ENCODE measurements around the gene TGFBR1. TPM values are rescaled to one million over a fixed set of nuclear protein-coding genes. Genes with fewer than 3 reads are reported as not detected.

TGFBR1 gene
- total RNA-seq, 3 donors from 2014 or later = 14.6 to 19.6 (median 17.0) TPM

DNA sequence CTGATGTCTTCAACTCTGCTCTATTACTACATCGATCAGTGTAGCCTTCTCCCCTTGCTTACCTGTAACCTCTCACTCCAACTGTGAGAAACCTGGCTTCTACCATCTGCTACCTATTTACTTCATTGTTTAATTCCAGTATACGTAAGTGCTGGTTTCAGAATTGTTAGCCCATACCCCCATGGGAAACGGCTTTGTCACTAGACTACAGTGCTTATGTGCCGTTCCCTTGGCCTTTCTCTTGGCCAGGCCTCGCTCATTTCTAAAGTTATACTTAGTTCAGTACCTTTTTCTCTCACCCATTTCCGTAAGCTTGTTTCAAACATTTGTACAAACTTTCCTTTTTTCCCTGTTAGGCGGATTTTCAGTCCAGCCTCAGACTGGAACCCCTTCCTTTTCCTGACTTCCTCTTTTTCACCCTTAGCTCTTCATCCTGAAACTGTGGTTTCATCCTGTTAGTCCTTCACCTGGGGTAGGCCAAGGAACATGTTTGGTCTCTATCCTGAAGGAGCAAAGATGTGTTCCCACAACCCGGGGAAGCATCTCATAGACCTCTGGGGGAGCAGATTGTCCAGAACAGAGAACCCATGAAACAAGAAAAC lies 95.1 kb downstream of the TGFBR1 start:
- Mint-ChIP-seq H3K4me1 (ENCODE audit: low read depth) (no peaks in the 10 kb centered on the region), H3K27me3 (ENCODE audit: low read depth) (no peaks in the 10 kb centered on the region), H3K36me3 (ENCODE audit: insufficient read depth) (no peaks in the 10 kb centered on the region), H3K4me3 (no peak overlapping the region), H3K9me3 (no peaks in the 10 kb centered on the region)
- ATAC-seq = no peak
- DNase-seq = no peak

DNA sequence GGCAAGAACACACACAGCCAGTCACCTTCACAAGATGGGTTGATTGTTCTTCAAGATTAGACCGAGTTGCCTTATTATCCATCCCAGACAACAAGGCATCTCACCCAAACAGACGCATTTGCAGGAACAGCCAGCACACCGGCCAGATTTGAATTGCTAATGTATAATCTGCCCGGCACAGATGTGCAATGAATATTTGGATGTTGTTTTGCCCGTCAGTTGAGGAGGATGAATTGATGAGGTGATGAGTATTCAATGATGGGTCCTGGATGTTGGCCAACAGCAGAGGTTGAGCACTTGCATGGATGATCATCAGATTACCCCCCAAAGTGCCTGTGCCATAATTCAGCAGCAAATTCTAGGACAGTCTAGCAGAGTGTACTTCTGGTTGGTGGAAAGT lies 96.7 kb downstream of the TGFBR1 start:
- H3K36me3 Mint-ChIP-seq (ENCODE audit: insufficient read depth) = no peaks in the 10 kb centered on the region
- H3K4me3 Mint-ChIP-seq = no peak overlapping the region

More for the DNA sequence above, 96.7 kb downstream of the TGFBR1 start:
- ATAC-seq (no peak), DNase-seq (no peak)
- H3K27me3 Mint-ChIP-seq (ENCODE audit: low read depth) = no peaks in the 10 kb centered on the region
- H3K9me3 Mint-ChIP-seq = peaks cover 11% of the 10 kb centered on the region
- no peaks in the 10 kb centered on the region for H3K4me1 Mint-ChIP-seq (ENCODE audit: low read depth)

Other genes with a start within 250 kb of the TGFBR1 start
- under 1 TPM; 0.05 to 0.16 (median 0.10) TPM for gene COL15A1, start 161.2 kb upstream of the TGFBR1 start, total RNA-seq
- gene ALG2, start 116.8 kb downstream of the TGFBR1 start, total RNA-seq = 10 to 100 TPM; 21.0 to 23.6 (median 23.4) TPM
- 100 to 1,000 TPM; 220 to 246 (median 233) TPM for gene SEC61B, start 117.2 kb downstream of the TGFBR1 start, total RNA-seq

Measured in activated T-cell treated with anti-CD3 and anti-CD28 coated beads, Interleukin-2, amount 50 U/mL, for 4 hours (primary cell).